Endothelial cell (in vitro differentiated cells): ENCODE data around the gene NCAPG2. TPM values are rescaled to one million over a fixed set of nuclear protein-coding genes. Genes with fewer than 3 reads are reported as not detected.

Experiments used
- DNase-seq: peaks from one replicate; pipeline ENCODE4 v3.0.0; 2021; ENCODE audit warnings: low spot score
- H3K27ac Mint-ChIP-seq: one replicate; pipeline ENCODE4 v1.8.0; 2021; ENCODE audit warnings: mixed read lengths, inconsistent platforms; ENCODE audit not compliant: unreplicated experiment
- H3K27me3 Mint-ChIP-seq: one replicate; pipeline ENCODE4 v1.8.0; 2021; ENCODE audit warnings: mild to moderate bottlenecking, moderate library complexity, mixed read lengths, inconsistent platforms; ENCODE audit not compliant: unreplicated experiment
- H3K36me3 Mint-ChIP-seq: one replicate; pipeline ENCODE4 v1.8.0; 2021; ENCODE audit warnings: mild to moderate bottlenecking, low read depth, mixed read lengths, inconsistent platforms; ENCODE audit not compliant: unreplicated experiment
- H3K4me1 Mint-ChIP-seq: one replicate; pipeline ENCODE4 v1.8.0; 2021; ENCODE audit warnings: mild to moderate bottlenecking, mixed read lengths, inconsistent platforms; ENCODE audit not compliant: unreplicated experiment
- H3K4me3 Mint-ChIP-seq: one replicate; pipeline ENCODE4 v1.8.0; 2021; ENCODE audit warnings: mild to moderate bottlenecking, mixed read lengths, inconsistent platforms; ENCODE audit not compliant: unreplicated experiment
- H3K9me3 Mint-ChIP-seq: one replicate; pipeline ENCODE4 v1.8.0; 2021; ENCODE audit warnings: mixed read lengths, inconsistent platforms; ENCODE audit not compliant: unreplicated experiment
- total RNA-seq: library from RNA; stranded (reverse); fragmentation: NEBNext Ultra II Directional; extraction: Animal tissue kit (Norgen Biotek cat#: 25700); gene quantifications from one replicate; pipeline ENCODE4 v1.2.1, GENCODE V29; 2021; ENCODE audit not compliant: unreplicated experiment
- TF ChIP-seq, protein P1 (sequence below): fragments of 200-600 bp; sonication (generic); IDR thresholded peaks from one replicate; pipeline ENCODE4 v1.5.0; 2021; ENCODE audit warnings: antibody characterized with exemption; ENCODE audit not compliant: unreplicated experiment

Gene NCAPG2
- total RNA-seq, 1 donor from 2014 or later = 25.6 TPM

DNA sequence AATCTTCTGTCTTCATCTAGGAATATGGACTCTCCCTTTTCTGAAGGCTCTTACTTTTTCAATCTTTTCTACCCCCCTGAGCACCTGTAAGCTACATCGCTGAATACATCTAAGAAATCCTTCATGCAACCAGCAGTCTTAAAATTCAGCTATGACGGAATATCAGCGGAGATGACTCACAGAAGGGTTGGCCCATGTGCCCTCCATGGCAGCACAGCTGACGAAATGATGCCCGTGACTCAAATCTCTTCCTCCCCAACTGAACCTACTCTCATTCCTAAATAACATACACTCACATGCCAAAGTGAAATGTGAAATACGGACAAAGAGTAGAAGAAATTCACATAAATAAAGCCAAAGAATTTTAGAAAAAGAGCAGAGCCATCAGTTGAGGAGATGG lies 30.3 kb upstream of the NCAPG2 start:
- no peak for DNase-seq
- peaks cover 4% of the 10 kb centered on the region for H3K4me1 Mint-ChIP-seq
- H3K4me3 Mint-ChIP-seq = no peak overlapping the region
- no peaks in the 10 kb centered on the region for H3K9me3 Mint-ChIP-seq
- H3K27ac Mint-ChIP-seq = no peak overlapping the region
- peaks cover under 1% of the 10 kb centered on the region for H3K27me3 Mint-ChIP-seq
- TF ChIP-seq, protein P1, sequence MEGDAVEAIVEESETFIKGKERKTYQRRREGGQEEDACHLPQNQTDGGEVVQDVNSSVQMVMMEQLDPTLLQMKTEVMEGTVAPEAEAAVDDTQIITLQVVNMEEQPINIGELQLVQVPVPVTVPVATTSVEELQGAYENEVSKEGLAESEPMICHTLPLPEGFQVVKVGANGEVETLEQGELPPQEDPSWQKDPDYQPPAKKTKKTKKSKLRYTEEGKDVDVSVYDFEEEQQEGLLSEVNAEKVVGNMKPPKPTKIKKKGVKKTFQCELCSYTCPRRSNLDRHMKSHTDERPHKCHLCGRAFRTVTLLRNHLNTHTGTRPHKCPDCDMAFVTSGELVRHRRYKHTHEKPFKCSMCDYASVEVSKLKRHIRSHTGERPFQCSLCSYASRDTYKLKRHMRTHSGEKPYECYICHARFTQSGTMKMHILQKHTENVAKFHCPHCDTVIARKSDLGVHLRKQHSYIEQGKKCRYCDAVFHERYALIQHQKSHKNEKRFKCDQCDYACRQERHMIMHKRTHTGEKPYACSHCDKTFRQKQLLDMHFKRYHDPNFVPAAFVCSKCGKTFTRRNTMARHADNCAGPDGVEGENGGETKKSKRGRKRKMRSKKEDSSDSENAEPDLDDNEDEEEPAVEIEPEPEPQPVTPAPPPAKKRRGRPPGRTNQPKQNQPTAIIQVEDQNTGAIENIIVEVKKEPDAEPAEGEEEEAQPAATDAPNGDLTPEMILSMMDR = no peak
- peaks cover 27% of the 10 kb centered on the region for H3K36me3 Mint-ChIP-seq

DNA sequence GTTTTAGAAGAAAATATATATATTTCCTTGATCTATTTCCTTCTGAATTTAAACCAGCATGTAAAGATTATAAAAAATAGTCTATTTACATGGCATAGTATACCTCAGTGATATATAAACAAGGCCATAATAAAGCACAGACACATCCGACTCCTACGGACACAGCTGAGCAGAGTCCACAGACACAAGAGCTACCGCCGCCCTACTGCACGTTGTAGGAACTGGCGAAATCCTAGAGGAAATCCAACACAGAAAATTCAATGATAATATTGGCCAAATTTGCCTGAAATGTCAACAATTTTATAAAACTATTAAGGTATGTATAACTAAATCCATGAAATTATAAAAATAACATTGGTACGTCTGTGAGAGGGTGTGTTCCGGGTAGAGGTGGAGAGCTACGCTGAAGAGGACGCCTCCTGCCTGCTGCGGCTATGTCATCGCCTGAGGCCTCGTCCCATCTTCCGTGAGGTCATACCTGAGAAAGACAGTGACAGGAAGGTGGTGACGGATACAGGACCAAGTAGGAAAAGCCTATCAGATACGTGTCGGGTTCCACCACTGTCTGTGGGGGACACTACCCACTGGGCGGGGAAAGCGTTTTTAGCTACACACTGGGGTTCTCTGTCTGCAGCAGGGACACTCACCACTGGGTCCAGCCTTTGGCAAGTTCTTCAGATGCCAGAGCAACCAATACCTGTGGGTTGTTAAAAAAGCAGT lies 29.3 kb upstream of the NCAPG2 start:
- TF ChIP-seq, protein P1 = no peak
- H3K4me1 Mint-ChIP-seq = peaks cover 6% of the 10 kb centered on the region
- H3K27me3 Mint-ChIP-seq = peaks cover 3% of the 10 kb centered on the region
- H3K4me3 Mint-ChIP-seq = no peak overlapping the region
- H3K36me3 Mint-ChIP-seq = peaks cover 29% of the 10 kb centered on the region
- no peak for DNase-seq
- H3K27ac Mint-ChIP-seq = peak overlapping the region; percentile 21
- H3K9me3 Mint-ChIP-seq = no peaks in the 10 kb centered on the region

DNA sequence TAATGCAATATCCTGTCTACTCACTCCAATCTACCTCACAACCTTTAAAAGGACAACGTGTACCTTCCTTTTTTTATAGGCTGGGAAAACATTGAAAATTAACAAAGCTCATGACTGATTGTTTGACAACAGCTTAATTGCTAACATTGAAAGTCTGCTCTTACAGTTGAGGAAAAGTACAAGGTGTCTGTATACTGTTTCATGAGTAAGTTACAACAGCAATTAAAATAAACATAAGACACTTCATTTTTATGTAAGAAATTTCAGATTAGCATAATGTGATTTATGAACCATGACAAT lies 28.6 kb upstream of the NCAPG2 start:
- TF ChIP-seq, protein P1 = no peak
- H3K4me1 Mint-ChIP-seq = peaks cover 6% of the 10 kb centered on the region
- DNase-seq = no peak
- H3K4me3 Mint-ChIP-seq = no peak overlapping the region
- peaks cover 3% of the 10 kb centered on the region for H3K27me3 Mint-ChIP-seq
- no peaks in the 10 kb centered on the region for H3K9me3 Mint-ChIP-seq
- no peak overlapping the region for H3K27ac Mint-ChIP-seq
- H3K36me3 Mint-ChIP-seq = peaks cover 29% of the 10 kb centered on the region

DNA sequence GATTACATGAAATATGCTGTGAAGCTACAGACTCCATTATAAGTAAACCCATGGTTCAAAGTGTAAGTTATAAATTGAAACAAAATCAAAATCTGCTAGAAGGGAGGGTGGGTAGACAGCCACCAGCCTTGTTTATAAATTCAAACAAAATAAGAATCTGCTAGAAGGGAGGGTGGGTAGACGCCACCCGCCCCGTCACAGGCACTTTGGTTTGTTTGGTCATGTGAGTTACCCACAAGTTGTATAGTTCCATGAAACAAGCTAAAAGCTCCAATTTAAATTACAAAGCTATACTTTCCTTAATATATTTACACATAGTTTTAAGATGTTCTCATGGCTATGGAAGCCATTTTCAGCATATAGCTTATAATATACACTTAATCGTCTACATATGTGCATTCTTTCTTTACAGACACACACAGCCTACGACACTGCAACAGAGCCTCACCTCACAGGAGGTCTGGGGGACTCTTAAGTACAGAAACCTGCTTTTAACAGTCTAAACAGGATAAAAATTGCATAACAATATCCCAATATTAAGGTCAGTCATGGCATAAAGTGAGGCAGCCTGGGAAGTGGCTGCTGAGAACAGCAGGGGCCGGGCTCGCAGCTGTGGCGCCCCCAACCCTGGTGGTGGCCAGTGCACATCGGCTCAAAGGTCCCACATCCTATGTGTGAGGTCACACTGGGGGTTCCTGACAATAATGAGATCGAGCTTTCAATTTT lies 28.1 kb upstream of the NCAPG2 start:
- Mint-ChIP-seq H3K9me3 (no peaks in the 10 kb centered on the region), H3K27me3 (peaks cover 3% of the 10 kb centered on the region), H3K27ac (no peak overlapping the region), H3K4me1 (peaks cover 6% of the 10 kb centered on the region), H3K36me3 (peaks cover 29% of the 10 kb centered on the region), H3K4me3 (no peak overlapping the region)
- DNase-seq = no peak
- TF ChIP-seq, protein P1 = no peak

DNA sequence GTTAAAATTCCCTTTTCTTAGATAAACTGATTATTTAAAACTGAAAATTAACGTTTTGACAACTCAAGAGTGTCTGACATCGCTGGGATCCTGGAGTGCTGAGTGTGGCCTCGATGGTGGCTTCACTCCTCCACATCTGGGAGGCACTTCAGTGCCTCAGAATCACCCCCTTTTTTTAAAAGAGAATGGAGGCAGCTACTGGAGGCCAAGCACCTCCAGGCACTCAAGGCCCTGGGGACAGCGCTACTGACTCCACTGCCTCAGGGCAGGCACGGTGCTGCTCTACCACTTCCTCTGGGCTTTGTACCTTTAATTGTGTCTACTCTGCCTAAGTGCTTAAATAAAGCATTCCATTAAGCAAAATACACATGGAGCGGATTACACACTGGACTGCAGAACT lies 27.2 kb upstream of the NCAPG2 start:
- Mint-ChIP-seq H3K4me3 (peak overlapping the region; percentile 25), H3K27me3 (peaks cover 5% of the 10 kb centered on the region), H3K36me3 (peaks cover 29% of the 10 kb centered on the region), H3K9me3 (no peaks in the 10 kb centered on the region), H3K27ac (no peak overlapping the region), H3K4me1 (peaks cover 6% of the 10 kb centered on the region)
- DNase-seq = no peak
- TF ChIP-seq, protein P1 = no peak
